Body of pancreas (tissue), 4 donors: ENCODE results near the gene NARF. TPM values are rescaled to one million over a fixed set of nuclear protein-coding genes. Genes with fewer than 3 reads are reported as not detected.

Source experiments
- ATAC-seq: fragments of 150-250 bp; one replicate; pipeline ENCODE4 v1.9.1; 2016
- DNase-seq, 4 donors: peaks; one replicate each; pipeline ENCODE4 v3.0.0-alpha.2; 2019
- H3K27ac ChIP-seq, 4 donors: fragments of 200-600 bp; sonication (generic); 1 replicate in 3 of 4; 2 replicates in 1 of 4; pipeline versions ENCODE4 v1.5.1 to v1.6.1; 2016 to 2019; ENCODE audit warnings: mild to moderate bottlenecking in 1 of 4, mixed read lengths in 1 of 4, moderate library complexity in 1 of 4
- H3K27me3 ChIP-seq, 2 donors: fragments of 200-600 bp; sonication (generic); one replicate each; pipeline ENCODE4 v1.6.0; 2016; ENCODE audit warnings: mild to moderate bottlenecking in 1 of 2
- H3K36me3 ChIP-seq, 2 donors: fragments of 200-600 bp; sonication (generic); replicated peaks in 1 of 2; 2 replicates each; pipeline ENCODE4 v1.5.1; 2016; ENCODE audit warnings: low read depth in 2 of 2; ENCODE audit not compliant: insufficient read depth in 1 of 2
- H3K4me1 ChIP-seq: fragments of 200-600 bp; sonication (generic); one replicate; pipeline ENCODE4 v1.6.0; 2016
- H3K4me3 ChIP-seq, 2 donors: fragments of 200-600 bp; sonication (generic); 1 replicate in 1 of 2; 2 replicates in 1 of 2; pipeline ENCODE4 v1.5.1; 2016 to 2019
- H3K9me3 ChIP-seq, 3 donors: fragments of 200-600 bp; sonication (generic); 1 replicate in 2 of 3; 2 replicates in 1 of 3; pipeline ENCODE4 v1.5.1; 2016
- POLR2A ChIP-seq, 3 donors: fragments of 450-650 bp; IDR thresholded peaks; one replicate each; pipeline ENCODE4 v1.6.1; 2016; ENCODE audit warnings: antibody characterized with exemption in 3 of 3, mild to moderate bottlenecking in 2 of 3
- WGBS, 2 donors: methylation state at CpG; one replicate each; pipeline ENCODE4 v1.1.5; 2017; 5-methylcytosine and 5-hydroxymethylcytosine counted together
- intact Hi-C: fragments of 100-400 bp; cut with DNase I; formaldehyde crosslinking; loops from one replicate; pipeline ENCODE4 v1.15.1; 2023
- total RNA-seq, 2 donors: library from RNA; depleted of rRNA; stranded (reverse); fragments of >200 nt; gene quantifications; one replicate each; pipeline ENCODE4 v1.1.0, GENCODE V29; 2016
- TF ChIP-seq, protein P1 (sequence below), 7 experiments: fragments of 450-650 bp in 4 of 7; fragments of 200-600 bp in 3 of 7; sonication (generic) in 3 of 7; IDR thresholded peaks; one replicate each; pipeline ENCODE4 v1.5.1; 2016 to 2019; ENCODE audit warnings: antibody characterized with exemption in 7 of 7

NARF gene
- total RNA-seq, 2 donors from 2014 or later, result 14.5 to 85.4 TPM

- peaks cover 0 to 5% of the 10 kb centered on the region in 2 donors for H3K36me3 ChIP-seq
These were observed 5.5 kb downstream of the NARF start for GRCh38 chr17:82463925-82464566.

GRCh38 chr17:82464567-82464929 lies 6.0 kb downstream of the NARF start:
- Histone ChIP-seq H3K4me3 (no peak overlapping the region), H3K36me3 (peaks cover 0 to 5% of the 10 kb centered on the region in 2 donors), H3K27ac (peak overlapping the region in 2 of 4 donors; percentile 12 to 47), H3K27me3 (no peaks in the 10 kb centered on the region), H3K4me1 (peaks cover 37% of the 10 kb centered on the region), H3K9me3 (no peaks in the 10 kb centered on the region)
- DNase-seq (no peak), ATAC-seq (no peak)
- 88 to 91% methylated on average over 4 to 11 of the region's 11 CpGs for WGBS, 2 donors
- intact Hi-C loops, result no loop called here
- TF ChIP-seq POLR2A (IDR thresholded peaks at IDR 0.05), result no peak
- TF ChIP-seq, protein P1, sequence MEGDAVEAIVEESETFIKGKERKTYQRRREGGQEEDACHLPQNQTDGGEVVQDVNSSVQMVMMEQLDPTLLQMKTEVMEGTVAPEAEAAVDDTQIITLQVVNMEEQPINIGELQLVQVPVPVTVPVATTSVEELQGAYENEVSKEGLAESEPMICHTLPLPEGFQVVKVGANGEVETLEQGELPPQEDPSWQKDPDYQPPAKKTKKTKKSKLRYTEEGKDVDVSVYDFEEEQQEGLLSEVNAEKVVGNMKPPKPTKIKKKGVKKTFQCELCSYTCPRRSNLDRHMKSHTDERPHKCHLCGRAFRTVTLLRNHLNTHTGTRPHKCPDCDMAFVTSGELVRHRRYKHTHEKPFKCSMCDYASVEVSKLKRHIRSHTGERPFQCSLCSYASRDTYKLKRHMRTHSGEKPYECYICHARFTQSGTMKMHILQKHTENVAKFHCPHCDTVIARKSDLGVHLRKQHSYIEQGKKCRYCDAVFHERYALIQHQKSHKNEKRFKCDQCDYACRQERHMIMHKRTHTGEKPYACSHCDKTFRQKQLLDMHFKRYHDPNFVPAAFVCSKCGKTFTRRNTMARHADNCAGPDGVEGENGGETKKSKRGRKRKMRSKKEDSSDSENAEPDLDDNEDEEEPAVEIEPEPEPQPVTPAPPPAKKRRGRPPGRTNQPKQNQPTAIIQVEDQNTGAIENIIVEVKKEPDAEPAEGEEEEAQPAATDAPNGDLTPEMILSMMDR (IDR thresholded peaks at IDR 0.05), result no peak

More at GRCh38 chr17:82463925-82464566, 5.5 kb downstream of the NARF start:
- TF ChIP-seq, protein P1 (IDR thresholded peaks at IDR 0.05), result no peak
- no peak for TF ChIP-seq POLR2A (IDR thresholded peaks at IDR 0.05)
- Histone ChIP-seq H3K9me3 (no peaks in the 10 kb centered on the region), H3K4me1 (peaks cover 42% of the 10 kb centered on the region), H3K27ac (peak overlapping the region in 2 of 4 donors; percentile 12 to 47), H3K27me3 (no peaks in the 10 kb centered on the region), H3K4me3 (no peak overlapping the region)
- ATAC-seq (peak; percentile 29), DNase-seq (peak in 2 of 4 donors; percentile 46 to 51)
- 24 to 39% methylated on average over 5 to 7 of the region's 7 CpGs for WGBS, 2 donors
- intact Hi-C loops, result no loop called here

DNA sequence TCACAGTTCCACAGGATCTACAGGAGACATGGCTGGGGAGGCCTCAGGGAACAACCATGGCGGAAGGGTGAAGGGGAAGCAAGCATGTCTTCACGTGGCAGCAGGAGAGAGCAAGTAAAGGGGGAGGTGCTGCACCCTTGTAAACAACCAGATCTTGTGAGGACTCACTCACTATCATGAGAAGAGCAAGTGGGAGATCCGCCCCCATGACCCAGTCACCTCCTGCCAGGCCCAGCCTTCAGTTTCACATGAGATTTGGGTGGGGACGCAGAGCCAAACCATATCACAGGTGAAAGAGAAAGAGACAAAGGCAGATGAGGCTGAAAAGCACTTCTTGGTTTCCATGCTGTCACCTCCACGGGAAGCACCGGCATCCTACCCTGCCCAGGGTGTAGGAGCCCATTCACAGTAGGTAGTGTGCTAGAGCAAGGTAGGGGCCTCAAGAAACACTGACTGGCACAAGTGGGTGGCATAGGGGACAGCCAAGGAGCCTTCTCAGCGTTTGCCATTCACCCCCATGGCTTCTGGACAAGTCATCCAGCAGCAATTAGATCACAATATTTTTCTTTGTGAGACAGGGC lies 6.6 kb downstream of the NARF start:
- no peak for TF ChIP-seq POLR2A (IDR thresholded peaks at IDR 0.05)
- TF ChIP-seq, protein P1 (IDR thresholded peaks at IDR 0.05), result no peak
- peaks cover 33% of the 10 kb centered on the region for H3K4me1 ChIP-seq
- intact Hi-C loops, result no loop called here
- DNase-seq, result no peak
- no peaks in the 10 kb centered on the region for H3K9me3 ChIP-seq
- H3K27ac ChIP-seq, result no peak overlapping the region
- no peaks in the 10 kb centered on the region for H3K27me3 ChIP-seq
- WGBS, 2 donors, result 91% methylated on average over 6 to 7 of the region's 7 CpGs
- no peak overlapping the region for H3K4me3 ChIP-seq
- ATAC-seq, result no peak
- H3K36me3 ChIP-seq, result peaks cover 0 to 5% of the 10 kb centered on the region in 2 donors

DNA sequence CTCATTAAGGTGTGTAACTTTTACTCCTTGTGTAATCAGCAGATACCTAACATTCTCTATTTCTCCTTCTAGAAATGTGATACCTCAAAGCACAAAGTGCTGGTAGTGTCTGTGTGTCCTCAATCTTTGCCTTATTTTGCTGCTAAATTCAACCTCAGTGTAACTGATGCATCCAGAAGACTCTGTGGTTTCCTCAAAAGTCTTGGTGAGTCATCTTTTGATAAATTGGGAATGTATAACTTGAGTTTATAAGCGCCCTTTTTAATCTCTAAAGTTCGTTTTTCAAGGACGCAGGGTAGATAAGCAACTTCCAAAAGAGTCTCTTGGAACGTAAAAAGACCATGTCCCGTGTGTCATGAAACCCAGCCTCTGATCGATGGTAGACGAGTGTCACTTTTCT lies 10.2 kb downstream of the NARF start:
- no peak for DNase-seq
- intact Hi-C loops, result no loop called here

More for the DNA sequence above, 10.2 kb downstream of the NARF start:
- Histone ChIP-seq H3K27ac (no peak overlapping the region), H3K36me3 (peaks cover 0 to 7% of the 10 kb centered on the region in 2 donors), H3K4me1 (peaks cover 8% of the 10 kb centered on the region), H3K27me3 (no peaks in the 10 kb centered on the region), H3K9me3 (no peaks in the 10 kb centered on the region), H3K4me3 (no peak overlapping the region)
- no peak for ATAC-seq
- TF ChIP-seq, protein P1 (IDR thresholded peaks at IDR 0.05), result no peak
- no peak for TF ChIP-seq POLR2A (IDR thresholded peaks at IDR 0.05)
- 64 to 68% methylated on average over 7 of the region's 7 CpGs for WGBS, 2 donors
